T-helper 2 cell treated with Interferon-gamma antibody and Interleukin-4, amounts not matched to agents 100 ng/mL and 5 ng/mL, for 36 hours (primary cell): ENCODE measurements around the gene KLK8. TPM values are rescaled to one million over a fixed set of nuclear protein-coding genes. Genes with fewer than 3 reads are reported as not detected.
"Not testable (repeated sequence)": the region's sequence is repeated elsewhere in the genome, so short reads cannot be mapped to it uniquely, and the experiment has no call there.

Source experiments
- intact Hi-C: fragments of 100-400 bp; cut with micrococcal nuclease; formaldehyde crosslinking; loops from one replicate; pipeline ENCODE4 v1.15.1; 2023
- total RNA-seq: library from RNA; stranded (reverse); gene quantifications from 2 replicates; pipeline ENCODE4 v1.2.3, GENCODE V29; 2022

Gene KLK8
- total RNA-seq, 1 donor from 2014 or later: not detected

DNA sequence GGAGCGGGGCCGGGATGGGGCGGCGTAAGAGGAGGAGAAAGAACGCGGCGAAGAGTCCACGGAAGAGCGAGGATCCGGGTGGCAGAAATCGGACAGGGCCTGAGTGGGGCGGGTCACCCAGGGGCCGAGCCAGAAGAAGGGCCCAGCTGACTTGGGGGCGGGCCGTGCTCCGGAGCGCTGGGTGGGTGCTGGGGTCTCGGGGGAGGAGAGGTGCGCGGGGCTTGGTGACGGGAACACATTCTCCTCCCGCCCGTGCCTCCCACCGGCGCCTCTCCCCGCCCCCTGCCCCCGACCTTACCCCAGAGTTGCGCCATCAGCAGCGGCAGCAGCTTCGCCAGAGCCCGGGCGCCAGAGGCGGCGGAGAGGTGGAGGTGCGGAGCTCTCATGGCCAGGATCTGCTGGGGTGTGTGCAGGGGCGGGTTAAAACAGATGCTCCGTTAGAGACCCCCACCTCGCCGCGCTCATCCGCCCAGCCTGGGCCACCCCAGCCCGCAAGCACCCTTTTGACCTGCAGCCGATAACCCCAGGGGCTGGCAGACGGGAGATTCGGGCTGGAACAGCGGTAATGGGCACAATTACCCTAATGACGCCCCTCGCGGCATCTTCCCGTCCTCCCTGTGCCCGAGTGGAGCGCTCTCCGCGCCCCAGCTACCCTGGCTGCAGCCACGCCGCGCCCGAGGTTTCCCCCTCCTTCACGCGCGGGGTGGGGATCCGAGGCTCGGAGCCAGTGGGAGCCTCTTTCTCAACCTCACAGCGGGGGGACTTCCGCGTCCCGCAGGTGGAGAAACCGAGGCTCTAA lies 17.5 kb upstream of the KLK8 start:
- intact Hi-C loops: no loop called here

DNA sequence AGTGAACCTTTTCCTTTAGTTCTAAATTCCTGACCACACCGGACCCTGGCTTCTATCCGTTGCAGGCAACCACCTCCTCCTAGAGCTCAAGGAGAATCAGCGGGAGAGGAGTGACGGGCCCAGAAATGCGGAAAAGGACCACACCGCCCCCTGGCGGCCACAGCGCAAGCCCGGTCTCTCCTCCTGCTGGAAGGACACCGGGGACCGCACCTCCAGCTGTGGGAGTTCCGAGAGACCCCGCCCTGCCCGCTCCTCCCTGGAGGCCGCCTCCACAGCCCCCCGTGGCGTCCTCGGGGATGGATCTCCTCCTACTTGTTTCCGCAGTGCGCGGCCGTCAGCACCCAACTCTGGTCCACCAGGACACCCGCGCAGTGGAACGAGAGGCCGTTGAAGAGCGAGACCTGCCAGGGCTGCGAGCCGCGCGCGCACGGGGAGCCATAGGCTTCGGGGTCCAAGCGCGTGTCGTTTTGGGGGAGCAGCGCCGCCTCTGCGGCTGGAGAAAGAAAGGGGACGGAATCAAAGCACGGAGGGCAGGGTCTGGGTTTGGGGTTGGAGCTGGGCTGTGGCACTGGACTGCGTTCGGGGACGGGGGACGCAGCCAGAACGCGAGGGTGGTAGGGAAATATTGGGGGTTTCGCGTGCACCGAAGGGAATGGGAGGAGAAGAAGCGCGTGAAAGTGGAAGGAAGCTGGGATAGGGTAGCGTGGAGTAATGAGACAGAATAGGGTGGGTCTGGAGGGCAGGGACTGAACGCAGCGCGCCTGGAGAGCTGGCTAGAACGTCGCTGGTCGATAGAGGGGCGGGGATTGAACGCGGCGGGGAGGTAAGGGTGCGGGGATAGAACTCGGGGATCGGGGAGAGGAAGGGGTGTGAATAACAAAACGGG lies 15.6 kb upstream of the KLK8 start:
- intact Hi-C loops: no loop called here

DNA sequence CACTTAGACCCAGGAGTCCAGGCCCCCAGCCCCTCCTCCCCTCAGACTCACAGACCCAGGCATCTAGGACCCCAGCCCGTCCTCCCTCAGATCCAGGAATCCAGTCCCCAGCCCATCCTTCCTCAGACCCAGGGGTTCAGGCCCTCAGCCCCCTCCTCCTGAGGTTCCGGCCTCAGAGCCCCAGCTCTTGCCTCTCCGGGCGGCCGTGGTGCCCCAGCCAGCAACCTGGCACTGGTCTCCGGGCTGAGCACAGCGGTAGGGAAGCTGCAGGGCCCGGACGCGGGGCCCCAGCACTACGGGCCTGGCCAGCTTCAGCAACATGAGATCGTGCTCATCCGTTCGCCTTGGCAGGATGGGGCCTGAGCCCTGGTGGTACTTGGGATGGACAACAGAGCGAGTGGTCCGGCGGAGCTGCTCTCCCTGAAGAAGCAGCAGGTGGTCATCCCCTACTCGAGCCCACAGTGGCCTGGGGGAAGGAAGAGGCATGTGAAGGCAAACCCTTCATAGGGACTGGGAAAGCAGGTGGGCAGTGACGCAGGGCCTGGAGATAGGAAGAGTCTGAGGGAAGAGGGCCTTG lies 14.4 kb upstream of the KLK8 start:
- intact Hi-C loops: no loop called here

DNA sequence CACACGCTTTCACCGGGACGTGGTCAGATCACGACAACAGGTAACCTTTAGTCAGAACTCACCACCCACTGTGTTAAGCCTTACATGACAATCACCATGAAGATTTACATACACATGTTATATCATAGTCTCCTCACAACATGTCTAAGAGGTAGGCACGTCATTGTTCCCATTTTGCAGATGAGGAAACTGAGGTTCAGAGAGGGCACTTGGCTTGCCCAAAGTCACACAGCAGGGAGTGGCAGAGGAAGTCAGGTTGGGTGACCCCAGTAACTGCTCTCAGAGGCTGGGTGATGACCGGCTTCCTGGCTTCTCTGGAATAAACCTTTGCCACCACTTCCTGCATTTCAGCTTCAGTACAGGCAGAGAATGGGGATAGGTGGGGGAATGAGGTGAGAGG lies 12.8 kb upstream of the KLK8 start:
- intact Hi-C loops: no loop called here

DNA sequence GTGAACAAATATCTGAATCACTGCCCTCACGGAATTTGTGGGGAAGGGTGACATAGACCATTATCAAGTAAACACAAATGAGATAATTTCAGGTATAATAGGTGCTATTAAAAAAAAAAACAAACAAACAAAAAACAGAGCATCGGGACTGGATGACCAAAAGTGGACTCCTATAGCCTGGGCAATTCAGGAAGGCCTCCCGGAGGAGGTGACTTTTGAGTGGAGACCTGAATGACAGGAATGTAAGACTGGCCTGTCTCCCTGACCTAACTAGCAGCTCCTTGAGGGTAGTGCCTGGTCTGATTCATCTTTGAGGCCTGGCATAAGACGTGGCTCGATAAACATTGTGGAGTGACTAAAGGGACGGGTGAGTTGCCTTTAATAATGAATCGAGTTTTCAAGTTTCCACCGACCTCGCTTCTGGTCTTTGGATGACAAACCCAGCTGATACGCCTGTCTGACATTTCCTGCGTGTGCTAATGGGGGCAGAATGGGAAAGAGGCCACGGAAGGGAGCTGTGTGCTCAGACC lies 11.3 kb upstream of the KLK8 start:
- intact Hi-C loops: no loop called here

DNA sequence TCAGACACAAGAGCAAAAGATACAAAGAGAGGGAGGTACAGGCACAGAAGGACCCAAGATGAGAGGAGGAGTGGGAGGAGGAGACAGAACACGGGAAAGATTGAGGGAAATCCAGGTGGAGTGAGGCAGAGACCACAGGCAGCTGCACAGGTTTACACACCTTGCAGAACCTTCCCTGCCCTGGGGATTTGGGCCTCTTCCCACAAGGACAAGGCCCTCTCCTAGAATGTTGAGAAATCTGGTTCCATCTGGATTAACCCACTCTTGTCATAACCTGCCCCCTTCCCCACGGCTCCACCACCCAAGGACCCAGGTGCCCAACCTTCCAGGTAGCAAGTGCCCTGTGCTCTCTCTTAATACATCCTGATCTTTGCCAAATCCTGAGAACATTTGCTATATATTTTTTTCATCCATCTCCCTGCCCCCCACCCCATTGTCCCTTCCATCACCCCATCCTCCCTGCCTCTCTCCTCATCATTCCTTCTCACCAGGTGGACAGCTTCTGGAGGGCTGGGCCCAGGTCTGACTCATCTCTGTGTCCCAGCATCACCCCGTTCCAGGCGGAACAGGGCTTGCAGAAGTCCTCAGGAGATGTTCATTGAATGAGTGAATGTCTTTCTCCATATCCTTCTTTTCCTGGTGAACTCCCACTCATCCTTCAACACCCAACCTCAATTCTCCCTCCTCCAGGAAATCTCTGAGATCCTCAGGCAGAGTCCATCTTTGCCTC lies 8.8 kb upstream of the KLK8 start:
- intact Hi-C loops: no loop called here

DNA sequence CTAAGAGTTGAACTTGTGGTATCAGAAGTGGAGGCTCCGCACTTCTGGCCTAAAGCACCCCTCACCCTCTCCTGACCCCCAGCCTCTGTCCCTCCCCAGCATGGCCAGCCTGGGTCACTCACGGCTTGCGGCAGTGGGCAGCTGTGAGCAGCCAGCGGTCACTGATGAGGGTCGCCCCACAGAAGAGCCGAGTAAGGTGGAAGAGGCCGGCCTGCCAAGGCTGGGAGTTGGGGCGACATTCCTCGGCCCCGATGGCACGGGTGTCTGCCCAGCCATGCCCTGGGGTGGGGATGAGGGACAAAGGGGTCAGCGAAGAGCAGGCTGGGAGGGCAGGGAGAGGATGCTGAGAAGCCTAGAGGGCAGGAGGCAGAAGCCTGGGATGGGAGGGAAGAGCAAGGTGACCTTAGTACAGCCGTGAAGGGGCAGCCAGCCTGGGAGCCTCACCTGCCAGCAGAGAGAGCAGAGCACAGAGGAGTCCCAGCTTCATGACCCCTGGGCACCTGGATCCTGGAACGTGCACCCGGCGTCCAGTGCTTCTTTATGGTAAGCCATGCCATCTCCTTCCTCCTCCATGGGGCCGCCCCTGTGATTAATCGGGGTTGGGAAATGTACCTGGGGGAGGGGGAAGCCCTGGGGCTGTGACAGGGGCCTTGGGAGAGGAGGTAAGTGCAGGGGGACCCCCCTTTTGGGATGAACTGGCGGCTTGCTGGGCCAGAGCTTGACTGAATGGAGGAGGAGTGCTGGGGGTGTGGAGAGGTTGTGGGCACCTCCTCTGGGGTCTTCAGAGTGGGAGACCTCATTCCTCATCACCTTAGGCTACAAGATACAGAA lies 7.9 kb upstream of the KLK8 start:
- intact Hi-C loops: no loop called here

DNA sequence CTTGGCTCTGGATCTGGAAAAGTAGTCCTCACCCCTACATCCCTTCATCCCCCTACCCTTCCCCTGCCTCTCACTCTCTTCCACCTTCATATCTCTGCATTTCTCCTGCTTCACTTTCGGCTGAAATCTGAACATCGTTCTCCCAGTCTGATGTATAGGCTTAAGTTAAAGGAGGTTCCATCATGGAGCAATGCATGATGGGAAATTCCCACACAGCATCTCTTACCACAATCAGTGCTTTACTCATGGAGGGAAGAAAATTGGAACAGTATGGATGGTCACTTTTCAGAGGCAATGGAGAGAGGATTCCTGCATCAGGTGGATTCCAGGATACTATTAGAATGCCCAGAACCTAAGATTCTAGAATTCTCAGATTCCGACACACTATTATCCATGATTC lies 6.1 kb upstream of the KLK8 start:
- intact Hi-C loops: no loop called here

DNA sequence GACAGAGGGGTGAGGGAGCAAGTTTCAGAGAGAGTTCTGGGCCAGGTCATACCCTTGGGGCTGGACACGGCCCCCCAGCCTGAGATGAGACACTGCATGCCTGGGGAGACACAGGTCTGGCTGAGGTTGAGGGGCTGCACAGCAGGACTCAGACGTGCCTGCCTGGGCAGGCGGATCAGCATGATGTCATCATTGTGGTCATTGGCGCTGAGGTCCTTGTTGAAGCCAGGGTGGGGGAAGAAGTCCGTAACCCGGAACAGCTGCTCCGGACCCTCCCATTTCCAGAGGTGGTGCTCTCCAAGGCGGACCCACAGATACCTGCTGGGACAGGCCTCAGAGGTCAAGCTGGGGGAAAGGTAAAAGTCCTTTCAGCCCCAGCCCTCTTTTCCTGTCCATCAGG lies 5.0 kb upstream of the KLK8 start:
- intact Hi-C loops: no loop called here

DNA sequence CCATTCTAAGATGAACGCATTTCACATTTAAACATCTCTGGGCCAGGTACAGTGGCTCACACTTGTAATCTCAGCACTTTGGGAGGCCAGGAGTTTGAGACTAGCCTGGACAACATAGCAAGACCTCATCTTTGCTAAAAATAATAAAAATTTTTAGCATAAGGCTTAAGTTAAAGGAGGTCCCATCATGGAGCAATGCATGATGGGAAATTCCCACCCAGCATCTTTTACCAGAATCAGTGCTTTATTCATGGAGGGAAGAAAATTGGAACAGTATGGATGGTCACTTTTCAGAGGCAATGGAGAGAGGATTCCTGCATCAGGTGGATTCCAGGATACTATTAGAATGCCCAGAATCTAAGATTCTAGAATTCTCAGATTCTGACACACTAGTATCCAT lies 3.8 kb upstream of the KLK8 start:
- intact Hi-C loops: no loop called here

DNA sequence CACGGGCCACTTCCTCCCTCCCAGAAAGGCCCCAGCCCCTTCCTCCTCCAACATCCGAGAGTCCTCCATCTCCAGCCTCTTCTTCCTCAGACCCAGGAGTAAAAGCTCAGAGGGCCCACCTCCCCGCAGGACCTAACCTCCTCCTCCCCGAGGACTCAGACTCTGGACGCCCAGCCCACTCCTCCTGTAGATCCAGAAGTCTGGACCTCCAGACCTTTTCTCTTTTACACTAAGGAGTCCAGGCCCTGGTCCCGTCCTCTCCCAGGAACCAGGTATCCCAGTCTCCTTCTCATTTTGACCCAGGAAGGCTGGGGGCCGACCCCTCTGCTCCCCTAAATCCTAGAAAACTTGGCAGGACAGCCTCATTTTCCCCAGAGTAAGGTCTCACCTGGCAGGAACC lies 1.9 kb upstream of the KLK8 start:
- intact Hi-C loops: no loop called here

DNA sequence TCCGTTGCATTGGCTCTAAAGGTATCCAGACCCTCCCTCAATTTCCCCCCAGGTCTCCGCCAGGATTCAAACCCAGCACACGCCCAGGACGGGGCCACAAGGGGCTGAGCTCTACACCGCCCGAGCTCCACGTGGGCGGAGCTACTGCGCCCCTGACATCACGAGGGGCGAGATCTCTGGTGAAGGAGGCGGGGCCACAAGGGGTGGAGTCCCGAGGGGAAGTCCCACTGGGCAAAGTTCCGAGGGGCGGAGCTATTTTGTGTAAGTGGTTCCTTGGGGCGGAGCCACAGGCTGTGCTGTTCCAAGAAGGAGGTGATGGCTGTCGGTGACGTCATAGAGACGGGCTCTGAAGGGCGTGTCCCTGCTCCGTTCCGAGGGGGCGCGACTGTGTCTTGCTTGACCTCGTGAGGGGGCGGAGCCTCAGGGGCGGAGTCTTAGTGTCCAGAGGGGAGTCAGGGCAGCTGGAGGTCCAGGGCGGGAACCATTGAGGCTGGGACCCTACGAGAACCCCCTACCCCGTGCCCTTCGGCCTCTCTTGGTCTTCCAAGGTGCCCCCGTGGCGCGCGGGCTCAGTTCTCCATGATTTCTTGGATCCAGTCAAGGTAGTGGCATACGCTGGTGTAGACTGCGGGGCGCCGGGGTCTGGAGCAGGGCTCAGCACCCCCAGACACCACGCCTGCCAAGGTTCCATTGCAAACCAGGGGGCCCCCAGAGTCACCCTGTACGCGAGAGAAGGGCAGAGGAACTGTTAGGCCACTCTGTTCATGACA lies 1.3 kb upstream of the KLK8 start:
- intact Hi-C loops: no loop called here

DNA sequence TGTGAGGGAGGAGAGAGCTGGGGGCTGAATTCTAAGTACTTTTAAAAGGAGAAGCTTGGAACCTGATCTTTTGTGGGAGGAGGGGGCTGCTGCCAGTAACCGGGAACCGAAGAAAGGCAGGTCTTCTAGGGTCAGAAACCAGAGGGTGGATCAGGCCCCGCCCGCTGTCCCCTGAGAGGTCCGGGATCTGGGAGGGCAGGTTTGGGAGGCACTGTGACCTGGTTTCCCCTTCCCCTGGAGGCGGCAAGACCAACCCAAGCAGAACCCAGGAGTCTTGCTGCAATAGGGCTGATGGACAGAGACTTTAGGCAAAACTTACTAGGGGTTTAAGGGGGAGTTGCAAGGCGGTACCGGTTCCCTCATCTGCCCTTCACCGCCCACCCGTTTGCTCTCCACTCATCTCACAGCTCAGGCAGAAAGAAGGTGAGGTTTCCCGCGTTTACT lies 707 bp upstream of the KLK8 start:
- intact Hi-C loops: no loop called here

DNA sequence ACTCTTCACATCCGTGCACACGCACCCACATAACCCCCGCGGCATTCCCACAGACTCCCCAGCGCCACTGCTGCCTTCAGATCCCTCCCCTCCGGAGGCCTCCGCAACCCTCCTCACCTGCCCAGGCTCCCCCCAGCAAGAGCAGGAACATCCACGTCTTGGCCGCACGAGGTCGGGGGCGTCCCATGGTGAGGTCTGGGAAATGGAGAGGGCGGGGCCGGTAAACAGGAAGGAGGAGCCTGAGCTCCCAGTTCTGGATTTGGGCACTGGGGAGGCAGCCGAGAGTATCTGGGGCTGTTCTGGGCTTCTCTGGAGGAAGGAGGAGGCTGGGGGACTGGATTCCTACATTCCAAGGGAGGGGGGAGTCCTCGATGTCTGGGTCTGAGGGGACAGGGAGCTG lies 423 bp downstream of the KLK8 start:
- intact Hi-C loops: no loop called here

DNA sequence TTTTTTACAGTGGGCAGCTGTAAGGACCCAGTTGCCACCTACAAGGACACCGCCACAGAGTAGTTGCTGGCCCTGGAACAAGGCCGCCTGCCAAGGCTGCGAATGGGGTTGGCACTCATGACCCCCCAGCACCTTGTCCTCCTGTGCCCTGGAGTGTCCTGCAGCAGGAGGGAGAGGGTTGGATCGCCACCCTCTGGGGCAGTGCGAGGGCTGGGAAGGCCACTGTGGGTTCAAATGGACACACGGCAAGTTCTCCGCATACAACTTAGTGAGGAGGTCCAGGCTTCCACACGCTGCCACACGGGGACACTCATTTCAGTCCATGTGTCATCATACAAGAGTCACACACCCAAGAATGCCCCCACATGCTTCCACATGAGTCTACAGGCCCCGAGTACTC lies 978 bp downstream of the KLK8 start:
- intact Hi-C loops: no loop called here

DNA sequence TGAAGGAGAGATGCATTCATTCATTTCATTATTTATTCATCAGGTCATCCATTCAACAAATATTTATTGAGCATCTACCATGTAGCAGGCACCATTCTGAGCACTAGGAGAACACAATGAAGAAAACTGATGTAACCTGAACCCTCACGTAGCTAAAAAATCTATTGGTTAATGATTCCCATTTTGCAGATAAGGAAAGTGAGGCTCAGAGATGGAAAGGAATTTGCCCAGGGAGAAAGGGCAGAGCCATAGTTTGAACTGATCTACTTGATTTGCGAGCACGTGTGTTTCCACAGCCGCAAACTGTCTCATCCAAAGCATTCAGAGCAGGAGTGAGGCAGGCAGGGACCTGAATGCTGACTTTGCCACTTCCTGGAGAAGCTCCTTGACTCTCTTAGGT lies 2.7 kb downstream of the KLK8 start:
- intact Hi-C loops: no loop called here

DNA sequence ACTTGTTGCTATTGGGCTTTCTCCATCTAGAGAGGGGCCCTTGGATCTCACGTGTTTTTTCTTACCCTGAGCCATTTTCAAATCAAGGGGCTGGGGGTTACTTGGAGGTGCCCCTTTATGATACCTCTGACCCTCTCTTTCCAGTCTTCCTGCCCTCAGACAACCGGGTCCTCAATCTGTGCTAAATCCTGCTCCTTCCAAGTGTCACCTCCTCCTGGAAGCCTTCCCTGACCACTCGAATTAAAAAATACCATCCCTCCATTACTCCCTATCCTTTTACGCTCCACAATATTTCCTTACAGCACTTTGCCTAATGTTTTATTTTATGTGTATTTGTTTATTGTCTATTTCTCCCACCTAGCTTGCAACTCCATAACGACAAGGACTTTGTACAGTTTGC lies 3.3 kb downstream of the KLK8 start:
- intact Hi-C loops: no loop called here

DNA sequence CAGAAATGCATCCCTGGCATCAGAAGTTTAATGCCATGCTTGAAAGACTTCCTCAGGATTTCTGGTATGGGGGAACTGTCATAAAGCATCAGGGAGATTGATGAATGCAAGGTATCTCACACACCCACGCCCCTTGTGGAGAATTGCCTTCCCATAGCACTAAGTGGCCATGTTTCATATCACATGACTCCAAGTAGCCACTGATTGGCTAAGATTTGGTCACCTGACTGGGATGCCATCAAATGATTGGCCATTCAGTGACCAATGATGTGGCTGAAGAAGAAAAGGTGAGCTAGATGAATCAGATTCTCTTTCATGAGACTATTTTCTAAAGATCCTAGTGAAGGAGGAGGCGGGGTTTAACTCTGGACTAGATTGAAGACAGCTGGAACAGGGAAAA lies 7.3 kb downstream of the KLK8 start:
- intact Hi-C loops: no loop called here

DNA sequence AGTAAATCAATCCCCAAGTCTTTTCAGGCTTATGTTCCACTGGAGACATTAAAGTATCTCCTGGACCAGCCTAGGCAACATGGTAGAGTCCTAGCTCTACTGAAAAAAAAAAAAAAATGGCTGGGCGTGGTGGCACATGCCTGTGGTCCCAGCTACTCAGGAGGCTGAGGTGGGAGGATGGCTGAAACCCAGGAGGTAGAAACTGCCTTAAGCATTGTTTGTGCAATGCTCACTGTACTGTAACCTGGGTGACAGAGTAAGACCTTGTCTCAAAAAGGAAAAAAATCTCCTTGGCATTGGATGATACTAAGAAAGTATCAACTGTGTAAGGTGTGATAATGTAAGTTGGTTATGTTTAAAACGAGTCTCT lies 8.8 kb downstream of the KLK8 start:
- intact Hi-C loops: no loop called here

DNA sequence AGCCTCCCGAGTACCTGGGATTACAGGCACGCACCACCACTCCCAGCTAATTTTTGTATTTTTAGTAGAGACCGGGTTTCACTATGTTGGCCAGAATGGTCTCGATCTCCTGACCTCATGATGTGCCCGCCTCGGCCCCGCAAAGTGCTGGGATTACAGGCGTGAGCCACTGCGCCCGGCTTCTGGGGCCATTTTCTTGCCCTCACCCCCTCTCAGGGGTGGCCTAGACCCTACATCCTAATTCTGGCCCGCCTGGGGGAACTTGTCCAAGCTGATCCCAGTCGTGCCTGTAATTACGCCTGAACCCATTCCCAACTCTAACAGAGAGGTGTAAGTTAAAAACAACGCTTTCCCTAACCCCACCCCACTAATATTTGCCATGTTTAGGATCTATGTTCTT lies 17.0 kb downstream of the KLK8 start:
- intact Hi-C loops: not testable (repeated sequence)
